Esophagus squamous epithelium (tissue), 4 donors: ENCODE data around the gene CDC23.

Source experiments
- CTCF ChIP-seq, 6 experiments: fragments of 450-650 bp in 4 of 6; fragments of 200-600 bp in 2 of 6; sonication (generic) in 2 of 6; IDR thresholded peaks; one replicate each; pipeline ENCODE4 v1.5.1; 2016 to 2019; ENCODE audit warnings: antibody characterized with exemption in 6 of 6, mild to moderate bottlenecking in 4 of 6, moderate library complexity in 4 of 6
- POLR2A ChIP-seq, 4 donors: fragments of 450-650 bp; IDR thresholded peaks; one replicate each; pipeline ENCODE4 v1.6.1; 2017; ENCODE audit warnings: antibody characterized with exemption in 4 of 4, mild to moderate bottlenecking in 4 of 4, moderate library complexity in 3 of 4

GRCh38 chr5:138182808-138183207 is 30.3 kb downstream of the CDC23 start:
- TF ChIP-seq CTCF (IDR thresholded peaks at IDR 0.05): no peak
- no peak for TF ChIP-seq POLR2A (IDR thresholded peaks at IDR 0.05)
